NCI-H2107 treated with DMSO at 0.1 percent for 48 hours (cell line): ENCODE data around the gene CEP41.

Experiments used
- DNase-seq: peaks from one replicate; lab custom pipeline; 2025; ENCODE audit not compliant: unreplicated experiment; lab: John Stamatoyannopoulos, UW

The CEP41 gene

DNA sequence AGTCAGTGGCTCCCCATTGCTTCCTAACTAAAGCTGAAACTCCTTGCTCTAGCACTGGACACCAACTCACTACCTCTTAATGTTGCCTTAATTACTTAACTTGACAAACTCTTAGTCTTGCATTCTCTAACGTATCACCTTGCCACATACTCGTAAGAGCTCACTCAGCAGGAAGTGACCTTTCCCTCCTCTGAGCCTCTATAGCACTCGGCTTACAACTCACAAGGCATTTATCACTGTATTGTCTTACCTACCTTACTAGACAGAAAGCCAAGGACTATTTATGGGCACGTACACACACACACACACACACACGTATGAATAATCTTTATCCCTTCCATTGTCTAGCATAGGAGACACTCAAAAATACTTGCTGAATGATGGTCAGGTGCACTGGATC, 21.2 kb downstream of the CEP41 start:
- peak; percentile 70 for DNase-seq

- no peak for DNase-seq
These were observed 22.5 kb downstream of the CEP41 start for GRCh38 chr7:130418306-130418705.

GRCh38 chr7:130417213-130417612, 23.6 kb downstream of the CEP41 start:
- no peak for DNase-seq

DNA sequence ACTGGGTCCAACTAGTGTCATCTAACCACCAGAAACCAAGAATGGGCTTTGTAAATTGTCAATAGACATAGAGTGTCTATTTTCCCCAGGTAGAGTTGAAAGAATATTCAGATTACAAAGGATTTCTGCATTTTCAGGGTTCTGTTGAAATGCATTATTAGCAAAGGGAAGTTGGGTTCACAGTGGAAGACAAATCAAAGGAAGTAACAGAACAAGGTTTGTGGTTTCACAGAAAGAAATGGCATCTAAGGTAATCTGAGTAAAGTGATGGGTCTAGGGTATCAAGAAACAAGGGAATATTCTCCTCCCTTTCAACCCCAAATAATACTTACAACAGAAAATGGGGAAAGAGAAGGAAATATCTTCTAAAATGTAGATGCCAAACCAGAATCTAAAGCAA, 25.8 kb downstream of the CEP41 start:
- DNase-seq: no peak

DNA sequence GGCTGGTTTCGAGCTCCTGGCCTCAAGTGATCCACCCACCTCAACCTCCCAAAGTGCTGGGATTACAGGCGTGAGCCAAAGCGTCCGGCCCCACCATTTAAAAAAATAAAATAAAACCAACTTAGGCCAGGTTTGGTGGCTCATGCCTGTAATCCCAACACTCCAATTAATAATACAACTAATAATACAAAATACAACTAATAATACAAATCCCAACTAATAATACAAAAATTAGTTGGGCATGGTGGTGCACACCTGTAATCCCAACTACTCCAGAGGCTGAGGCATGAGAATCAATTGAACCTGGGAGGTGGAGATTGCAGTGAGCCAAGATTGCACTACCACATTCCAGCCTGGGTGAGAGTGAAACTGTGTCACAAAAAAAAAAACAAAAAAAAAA, 27.6 kb downstream of the CEP41 start:
- DNase-seq: no peak

DNA sequence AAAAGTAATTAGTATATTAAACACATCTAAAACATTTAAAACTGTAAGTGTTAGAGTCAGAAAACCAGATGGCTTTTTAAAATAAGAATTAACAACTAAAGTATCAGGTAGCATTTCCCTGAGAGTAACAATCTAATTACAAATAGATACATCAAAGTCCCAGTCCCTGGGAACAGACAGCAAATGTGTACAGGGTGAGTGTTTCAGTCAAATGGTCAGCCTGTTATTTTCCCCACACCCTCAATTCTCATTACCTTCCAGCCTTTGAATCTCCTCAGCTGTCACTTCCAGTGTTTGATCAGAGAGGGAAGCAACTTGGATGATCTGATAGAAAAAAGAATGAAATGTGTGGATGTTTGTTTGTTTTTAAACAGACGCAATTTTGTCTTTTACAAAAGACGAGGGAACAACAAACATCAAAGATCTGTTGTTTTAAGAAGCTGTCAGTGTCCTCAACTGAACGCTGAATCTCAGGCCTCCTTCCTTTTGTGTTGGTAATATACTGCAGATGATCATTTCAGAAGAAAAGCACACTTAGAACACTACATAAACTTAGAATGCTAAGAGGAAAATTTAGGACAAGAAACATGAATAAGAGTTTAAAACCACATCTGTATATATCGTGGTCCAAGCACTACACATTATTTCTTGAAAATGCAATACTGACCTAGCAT, 29.8 kb downstream of the CEP41 start:
- DNase-seq: no peak

GRCh38 chr7:130409712-130410072, 31.1 kb downstream of the CEP41 start:
- DNase-seq: no peak

GRCh38 chr7:130409067-130409711, 31.6 kb downstream of the CEP41 start:
- DNase-seq: peak; percentile 39

- DNase-seq: no peak
These were observed 35.8 kb downstream of the CEP41 start for GRCh38 chr7:130405003-130405402.

DNA sequence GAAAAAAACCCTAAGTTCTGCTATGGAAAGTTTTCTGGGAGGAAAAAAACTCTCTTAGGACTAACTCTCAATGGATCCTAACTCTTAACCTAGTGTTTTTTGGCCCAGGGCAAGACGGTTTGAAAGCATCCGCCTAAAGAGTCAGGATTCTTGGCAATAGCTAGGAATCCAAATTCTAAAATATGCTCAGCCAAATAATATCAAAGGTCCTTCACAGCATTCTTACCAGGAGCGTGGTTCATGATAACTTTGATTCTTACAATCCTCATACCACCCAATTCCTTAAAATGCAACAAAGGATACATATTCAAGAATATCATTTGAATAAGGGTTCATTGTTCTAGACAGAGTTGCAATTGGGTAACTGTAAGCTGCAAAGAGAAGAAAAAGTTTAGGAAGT, 39.2 kb downstream of the CEP41 start:
- DNase-seq: no peak

DNA sequence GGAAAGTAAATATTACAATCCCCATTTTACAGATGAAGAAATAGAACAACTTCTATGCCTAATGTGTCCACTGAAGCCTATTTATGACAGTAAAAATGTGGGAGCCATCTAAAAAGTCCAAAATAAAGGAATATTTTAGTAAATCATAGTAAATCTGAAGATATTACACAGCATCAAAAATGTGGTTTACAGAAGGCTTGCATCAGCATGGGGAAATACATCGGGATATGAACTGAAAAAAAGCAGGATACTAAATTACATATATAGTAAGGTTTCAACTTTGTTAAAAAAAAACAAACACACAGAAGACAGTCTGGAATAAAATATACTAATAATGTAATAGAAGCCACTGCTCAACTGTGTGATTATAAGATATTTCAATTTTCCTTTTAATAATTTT, 39.7 kb downstream of the CEP41 start:
- no peak for DNase-seq

- DNase-seq: no peak
These were observed 40.7 kb downstream of the CEP41 start for GRCh38 chr7:130400120-130400572.

- DNase-seq: no peak
These were observed 42.2 kb downstream of the CEP41 start for GRCh38 chr7:130398526-130399090.

DNA sequence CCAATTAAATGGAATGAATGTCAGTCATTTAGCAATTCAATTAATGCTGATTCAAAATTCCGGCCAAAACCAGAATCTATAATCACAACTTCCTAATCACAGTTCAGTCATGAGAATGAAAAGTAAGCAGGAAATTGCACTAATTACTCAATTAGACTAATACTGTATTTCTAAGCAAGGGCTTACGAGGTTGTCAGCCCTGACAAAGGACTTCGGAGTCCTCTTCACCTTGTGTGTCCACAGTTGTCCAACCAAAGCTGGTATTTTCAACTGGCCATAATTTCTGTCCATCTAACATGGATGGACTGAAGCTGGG, 43.1 kb downstream of the CEP41 start:
- DNase-seq: no peak

GRCh38 chr7:130397051-130397757, 43.6 kb downstream of the CEP41 start:
- DNase-seq: no peak

GRCh38 chr7:130396109-130396508, 44.7 kb downstream of the CEP41 start:
- DNase-seq: no peak

GRCh38 chr7:130395421-130395820, 45.4 kb downstream of the CEP41 start:
- no peak for DNase-seq

- no peak for DNase-seq
These were observed 46.2 kb downstream of the CEP41 start for GRCh38 chr7:130394421-130395195.

DNA sequence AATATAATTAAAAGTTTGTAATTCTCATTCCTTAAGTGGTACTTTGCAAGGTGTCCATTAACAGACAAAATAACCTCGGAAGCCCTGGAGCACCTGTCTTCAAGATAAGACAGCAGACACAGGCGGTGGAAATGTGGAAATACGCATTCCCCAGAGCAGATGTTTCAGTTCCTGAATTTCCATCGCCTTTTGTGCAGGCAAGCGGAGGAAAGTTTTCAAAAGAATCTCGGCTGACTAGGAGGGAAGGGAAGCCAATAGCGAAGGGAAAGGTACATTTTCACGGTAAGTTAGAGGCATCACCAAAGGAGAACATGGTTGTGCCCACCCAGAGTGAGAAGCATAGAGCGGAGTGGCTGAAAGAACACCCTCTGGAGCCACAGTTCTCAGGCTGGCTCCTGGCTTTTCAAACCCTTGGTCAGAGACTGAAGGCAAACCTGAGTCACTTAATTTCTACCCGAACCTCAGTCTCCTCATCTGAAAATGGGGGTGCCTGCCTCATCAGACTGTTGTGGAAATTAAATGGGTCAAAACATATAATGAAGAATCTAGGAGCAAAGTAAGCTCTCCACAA, 46.9 kb downstream of the CEP41 start:
- no peak for DNase-seq

DNA sequence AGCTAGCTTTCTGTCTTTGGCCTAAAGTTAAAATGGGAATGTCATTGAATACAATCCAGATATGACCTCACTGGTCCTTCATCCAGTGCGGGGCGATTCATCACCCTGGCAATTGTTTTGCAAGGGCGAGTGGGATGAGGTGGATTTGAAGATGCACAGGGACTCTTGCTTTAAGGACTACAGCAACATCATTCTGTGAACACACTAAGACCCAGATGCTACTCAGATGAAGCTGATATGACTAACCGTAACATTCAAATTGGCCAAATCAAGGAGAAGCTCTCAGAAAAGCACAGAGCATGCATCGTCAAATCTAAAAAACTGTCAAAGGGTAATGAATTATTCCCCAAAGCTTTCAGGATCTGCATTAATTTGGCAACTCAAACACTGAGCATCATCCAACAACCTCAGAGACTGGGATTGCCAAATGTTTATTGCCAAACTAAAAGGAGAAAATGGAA, 47.7 kb downstream of the CEP41 start:
- no peak for DNase-seq

DNA sequence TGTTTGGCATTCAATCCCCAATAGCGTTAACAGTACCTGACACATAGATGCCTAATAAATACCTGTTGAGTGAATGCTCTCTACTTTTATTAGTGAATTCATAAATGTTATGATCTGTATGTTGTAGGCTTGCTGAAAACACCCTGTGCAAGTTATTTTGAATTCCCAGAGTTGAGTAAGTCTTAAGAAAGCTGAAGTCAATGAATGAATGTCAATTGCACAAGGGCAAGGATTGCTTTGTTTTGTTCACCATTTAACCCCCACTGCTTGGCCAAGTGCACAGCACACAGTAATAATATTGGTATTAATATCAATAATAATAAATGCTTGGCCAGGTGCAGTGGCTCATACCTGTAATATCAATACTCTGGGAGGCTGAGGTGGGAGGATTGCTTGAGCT, 50.3 kb downstream of the CEP41 start:
- no peak for DNase-seq
